H1 (cell line): ENCODE measurements around the gene NFASC. TPM values are rescaled to one million over a fixed set of nuclear protein-coding genes. Genes with fewer than 3 reads are reported as not detected.

Experiments used
- CTCF ChIA-PET: fragments of 300-600 bp; sonication (Branson Sonifier 250); formaldehyde crosslinking; loops from one replicate; lab custom pipeline; 2021; ENCODE audit not compliant: partially characterized antibody; lab: Charles Lee
- POLR2A ChIA-PET: fragments of 300-600 bp; sonication (Branson Sonifier 250); formaldehyde crosslinking; loops from one replicate; lab custom pipeline; 2021; ENCODE audit warnings: inconsistent platforms; ENCODE audit not compliant: partially characterized antibody; lab: Charles Lee
- DNase-seq, 2 experiments: peaks; one replicate each; pipeline versions ENCODE4 v3.0.0 to v3.0.0-alpha.2; 2010 to 2022; ENCODE audit warnings: low spot score in 2 of 2, low read depth in 1 of 2, mixed read lengths in 1 of 2
- FAIRE-seq: peaks from 2 replicates; lab custom pipeline; 2011; peaks lifted over from hg19 to GRCh38; lab: Jason Lieb, UNC
- H2AFZ ChIP-seq: 2 replicates; pipeline ENCODE4 v1.8.1; 2012; ENCODE audit warnings: low read length, inconsistent platforms
- H2AK5ac ChIP-seq: 2 replicates; pipeline ENCODE4 v1.6.1; 2013; ENCODE audit warnings: low read depth, low read length
- H2BK120ac ChIP-seq: replicated peaks from 2 replicates; pipeline ENCODE3; 2013; ENCODE audit warnings: low read depth, low read length, inconsistent platforms
- H2BK12ac ChIP-seq: 2 replicates; pipeline ENCODE4 v1.6.1; 2013; ENCODE audit warnings: low read depth, low read length
- H2BK15ac ChIP-seq: 2 replicates; pipeline ENCODE4 v1.6.1; 2013; ENCODE audit warnings: low read length
- H2BK20ac ChIP-seq: 2 replicates; pipeline ENCODE4 v1.6.1; 2013; ENCODE audit warnings: low read length
- H2BK5ac ChIP-seq: 2 replicates; pipeline ENCODE4 v1.6.1; 2013; ENCODE audit warnings: low read depth, low read length
- H3K14ac ChIP-seq: 2 replicates; pipeline ENCODE4 v1.6.1; 2013; ENCODE audit warnings: inconsistent platforms; ENCODE audit not compliant: insufficient read length
- H3K18ac ChIP-seq: 2 replicates; pipeline ENCODE4 v1.6.1; 2013; ENCODE audit warnings: low read length; ENCODE audit errors: extremely low read depth
- H3K23ac ChIP-seq: 2 replicates; pipeline ENCODE4 v1.6.1; 2013; ENCODE audit warnings: inconsistent platforms; ENCODE audit not compliant: insufficient read length
- H3K23me2 ChIP-seq: 2 replicates; pipeline ENCODE4 v1.6.1; 2013; ENCODE audit warnings: low read depth, low read length
- H3K27ac ChIP-seq: 2 replicates; pipeline ENCODE4 v1.6.1; 2011; ENCODE audit warnings: low read depth, low read length, inconsistent platforms
- H3K27me3 ChIP-seq, 4 experiments: replicated peaks in 1 of 4; 1 replicate in 1 of 4; 2 replicates in 3 of 4; pipeline versions ENCODE4 v1.6.1 to v1.8.1; 2011 to 2013; ENCODE audit warnings: low read length in 3 of 4, mild to moderate bottlenecking in 3 of 4, inconsistent platforms in 2 of 4, mixed read lengths in 2 of 4, moderate library complexity in 1 of 4; ENCODE audit not compliant: control insufficient read depth in 3 of 4, insufficient read depth in 3 of 4; ENCODE audit errors: extremely low read depth in 1 of 4
- H3K36me3 ChIP-seq, 4 experiments: 2 replicates each; pipeline versions ENCODE4 v1.6.1 to v1.8.1; 2011 to 2013; ENCODE audit warnings: mild to moderate bottlenecking in 4 of 4, low read length in 3 of 4, moderate library complexity in 2 of 4, control low read depth in 1 of 4, inconsistent platforms in 1 of 4; ENCODE audit not compliant: insufficient read depth in 4 of 4, control insufficient read depth in 2 of 4
- H3K4ac ChIP-seq: replicated peaks from 2 replicates; pipeline ENCODE3; 2013; ENCODE audit warnings: low read length, low read depth, mixed read lengths, inconsistent platforms; ENCODE audit not compliant: insufficient read length
- H3K4me1 ChIP-seq, 4 experiments: replicated peaks in 1 of 4; 1 replicate in 1 of 4; 2 replicates in 3 of 4; pipeline versions ENCODE4 v1.6.1 to v1.8.1; 2011 to 2013; ENCODE audit warnings: low read length in 3 of 4, inconsistent platforms in 2 of 4, mixed read lengths in 1 of 4; ENCODE audit not compliant: insufficient read depth in 4 of 4, control insufficient read depth in 3 of 4
- H3K4me2 ChIP-seq, 2 experiments: 2 replicates each; pipeline versions ENCODE4 v1.6.1 to v1.8.1; 2011 to 2013; ENCODE audit warnings: low read depth in 2 of 2, low read length in 2 of 2, control low read depth in 1 of 2, inconsistent platforms in 1 of 2, mild to moderate bottlenecking in 1 of 2; ENCODE audit not compliant: insufficient read depth in 1 of 2
- H3K4me3 ChIP-seq, 4 experiments: fragments of 200-600, 300-600 bp in 1 of 4; sonication (generic), shearing (Covaris generic), sonication (Bioruptor Twin) in 1 of 4; 2 replicates each; pipeline versions ENCODE4 v1.5.1 to v1.8.1; 2011 to 2016; ENCODE audit warnings: low read length in 4 of 4, low read depth in 3 of 4, control low read depth in 2 of 4, inconsistent platforms in 2 of 4, mild to moderate bottlenecking in 2 of 4, mixed read lengths in 1 of 4, moderate library complexity in 1 of 4; ENCODE audit not compliant: insufficient read depth in 2 of 4; ENCODE audit errors: extremely low read depth in 1 of 4
- H3K56ac ChIP-seq: replicated peaks from 2 replicates; pipeline ENCODE3; 2013; ENCODE audit warnings: low read depth, mild to moderate bottlenecking, mixed read lengths, low read length, inconsistent platforms; ENCODE audit not compliant: insufficient read length
- H3K79me1 ChIP-seq: 2 replicates; pipeline ENCODE4 v1.6.1; 2013; ENCODE audit warnings: low read depth, low read length, control low read depth
- H3K79me2 ChIP-seq, 2 experiments: 2 replicates each; pipeline versions ENCODE4 v1.6.1 to v1.8.1; 2012 to 2013; ENCODE audit warnings: low read length in 2 of 2, mild to moderate bottlenecking in 2 of 2, inconsistent platforms in 1 of 2; ENCODE audit not compliant: insufficient read depth in 2 of 2, control insufficient read depth in 1 of 2
- H3K9ac ChIP-seq, 4 experiments: replicated peaks in 1 of 4; 1 replicate in 1 of 4; 2 replicates in 3 of 4; pipeline versions ENCODE4 v1.6.1 to v1.8.1; 2011 to 2013; ENCODE audit warnings: low read depth in 3 of 4, low read length in 3 of 4, control low read depth in 2 of 4, mild to moderate bottlenecking in 2 of 4, moderate library complexity in 2 of 4, inconsistent platforms in 1 of 4; ENCODE audit errors: extremely low read depth in 1 of 4
- H3K9me3 ChIP-seq, 2 experiments: 2 replicates each; pipeline versions ENCODE4 v1.6.1 to v1.8.1; 2012 to 2013; ENCODE audit warnings: mild to moderate bottlenecking in 2 of 2, moderate library complexity in 2 of 2, control low read depth in 1 of 2, inconsistent platforms in 1 of 2, low read depth in 1 of 2, low read length in 1 of 2, mixed read lengths in 1 of 2; ENCODE audit not compliant: insufficient read depth in 2 of 2
- H4K20me1 ChIP-seq, 2 experiments: replicated peaks in 1 of 2; 2 replicates each; pipeline versions ENCODE3 to v1.8.1; 2011 to 2013; ENCODE audit warnings: inconsistent platforms in 2 of 2, low read length in 2 of 2, mild to moderate bottlenecking in 1 of 2; ENCODE audit not compliant: insufficient read depth in 2 of 2, control insufficient read depth in 1 of 2
- H4K5ac ChIP-seq: 2 replicates; pipeline ENCODE4 v1.6.1; 2013; ENCODE audit warnings: low read length, low read depth, mixed read lengths, inconsistent platforms; ENCODE audit not compliant: insufficient read length
- H4K8ac ChIP-seq: 2 replicates; pipeline ENCODE4 v1.8.0; 2013; ENCODE audit warnings: mild to moderate bottlenecking, moderate library complexity, low read length, inconsistent platforms; ENCODE audit not compliant: insufficient read depth; ENCODE audit errors: extremely low read depth
- H4K91ac ChIP-seq: replicated peaks from 2 replicates; pipeline ENCODE3; 2013; ENCODE audit warnings: low read length, mixed read lengths, inconsistent platforms; ENCODE audit not compliant: insufficient read length
- CEBPB ChIP-seq: IDR thresholded peaks from 2 replicates; pipeline ENCODE4 v1.6.1; 2012; ENCODE audit warnings: low read depth, low read length
- CHD1 ChIP-seq: IDR thresholded peaks from 2 replicates; pipeline ENCODE4 v1.6.1; 2012; ENCODE audit warnings: low read depth, low read length, improper control_type of control experiment
- CHD2 ChIP-seq: IDR thresholded peaks from 2 replicates; pipeline ENCODE4 v1.6.1; 2012; ENCODE audit warnings: low read length, improper control_type of control experiment
- MAFK ChIP-seq: IDR thresholded peaks from 2 replicates; pipeline ENCODE4 v1.6.1; 2012; ENCODE audit warnings: low read depth, mild to moderate bottlenecking, improper control_type of control experiment, low read length
- MAX ChIP-seq: IDR thresholded peaks from 2 replicates; pipeline ENCODE4 v1.6.1; 2012; ENCODE audit warnings: inconsistent platforms
- PHF8 ChIP-seq: fragments of 200-600 bp; sonication (generic); conservative IDR thresholded peaks from 2 replicates; pipeline ENCODE4 v1.7.1; 2012; ENCODE audit warnings: low read depth, mild to moderate bottlenecking, inconsistent platforms, low read length, moderate library complexity
- SIN3A ChIP-seq, 2 experiments: IDR thresholded peaks in 1 of 2; conservative IDR thresholded peaks in 1 of 2; 2 replicates each; pipeline ENCODE4 v1.6.1; 2011 to 2012; ENCODE audit warnings: low read length in 2 of 2, improper control_type of control experiment in 1 of 2, low read depth in 1 of 2, mild to moderate bottlenecking in 1 of 2
- SIX5 ChIP-seq: IDR thresholded peaks from 2 replicates; pipeline ENCODE4 v1.6.1; 2011; ENCODE audit warnings: mild to moderate bottlenecking, low read depth, low read length
- SP2 ChIP-seq: IDR thresholded peaks from 2 replicates; pipeline ENCODE4 v1.6.1; 2012; ENCODE audit warnings: mild to moderate bottlenecking, low read length, inconsistent platforms
- SP4 ChIP-seq: IDR thresholded peaks from 2 replicates; pipeline ENCODE4 v1.6.1; 2012; ENCODE audit warnings: low read length, inconsistent platforms
- TAF1 ChIP-seq: IDR thresholded peaks from 2 replicates; pipeline ENCODE4 v1.6.1; 2011; ENCODE audit warnings: mild to moderate bottlenecking, low read depth, low read length
- TAF7 ChIP-seq: optimal IDR thresholded peaks from 2 replicates; pipeline ENCODE3; 2011; ENCODE audit warnings: low read depth, mild to moderate bottlenecking, inconsistent platforms, low read length, moderate library complexity, borderline replicate concordance
- TBP ChIP-seq: IDR thresholded peaks from 2 replicates; pipeline ENCODE4 v1.6.1; 2011; ENCODE audit warnings: low read depth, low read length, improper control_type of control experiment
- WGBS, 2 experiments: shearing (Covaris generic) in 1 of 2; methylation state at CpG; one replicate each; pipeline versions ENCODE4 v1.1.6 to v1.1.7; 2013 to 2015; ENCODE audit warnings: low lambda C conversion rate in 2 of 2, mixed read lengths in 2 of 2, inconsistent platforms in 1 of 2, low coverage in 1 of 2, missing lambda C conversion rate in 1 of 2; ENCODE audit not compliant: insufficient replicate concordance in 2 of 2, insufficient coverage in 1 of 2, insufficient read length in 1 of 2; ENCODE audit errors: extremely low coverage in 1 of 2, missing lambda C conversion rate in 1 of 2; 5-methylcytosine and 5-hydroxymethylcytosine counted together
- polyA plus RNA-seq, 7 experiments: library from polyadenylated mRNA; depleted of rRNA in 3 of 7; stranded (reverse) in 5 of 7; unstranded in 2 of 7; fragments of >200 nt in 5 of 7; fragments of 200-250 nt in 2 of 7; gene quantifications; 1 replicate in 5 of 7; 2 replicates in 1 of 7; 4 replicates in 1 of 7; pipeline versions ENCODE4 v1.2.1 to v1.2.3, GENCODE V29; 2011 to 2013; ENCODE audit warnings: missing spikeins in 2 of 7, mixed read lengths in 2 of 7
- total RNA-seq: library from RNA; stranded (reverse); fragmentation: NEBNext Ultra II Directional; extraction: Animal tissue kit (Norgen Biotek cat#: 25700); gene quantifications from 2 replicates; pipeline ENCODE4 v1.2.1, GENCODE V29; 2021

The NFASC gene
- total and polyA plus RNA-seq, 2 of the 8 experiments (the other 6 are each of a cell fraction or from before 2014, with no cell fraction given): 5.0 to 15.2 TPM

DNA sequence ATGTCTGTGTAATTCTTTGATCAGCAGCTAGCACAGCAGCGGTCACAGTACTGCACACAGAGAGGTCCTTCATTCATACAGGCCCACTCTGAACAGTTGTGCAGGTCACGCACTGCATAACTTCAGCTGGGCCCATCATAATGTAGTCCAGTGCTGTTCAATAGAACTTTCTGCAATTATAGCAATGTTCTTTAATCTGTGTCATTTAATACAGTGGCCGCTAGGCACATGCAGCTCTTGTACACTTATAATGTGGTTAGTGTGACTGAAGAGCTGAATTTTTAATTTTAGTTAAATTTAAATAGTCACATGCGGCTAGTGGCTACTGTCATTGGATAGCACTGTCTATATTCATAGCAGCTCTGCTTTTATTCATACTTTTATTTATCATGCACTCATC is 48.7 kb upstream of the NFASC start:
- Histone ChIP-seq H4K8ac (no peak overlapping the region), H3K23ac (no peak overlapping the region), H3K36me3 (no peaks in the 10 kb centered on the region), H3K23me2 (no peaks in the 10 kb centered on the region), H4K5ac (no peak overlapping the region), H3K27me3 (no peaks in the 10 kb centered on the region; a peak in 1 of 7 replicates), H3K27ac (no peak overlapping the region), H3K4me3 (no peak overlapping the region), H3K18ac (no peak overlapping the region), H2BK20ac (no peak overlapping the region), H3K4me1 (no peaks in the 10 kb centered on the region), H3K56ac (no peak overlapping the region), H2BK12ac (no peak overlapping the region), H2BK15ac (no peak overlapping the region), H4K20me1 (no peaks in the 10 kb centered on the region), H3K4ac (no peak overlapping the region)
- no peak for DNase-seq
- POLR2A ChIA-PET: interaction anchor here (1.7 kb wide), 1 partner anchor 106 kb away, joined by 4 read pairs; no protein-coding TSS in a partner anchor
- TF ChIP-seq CHD2 (no peak), TBP (no peak), MAX (no peak), PHF8 (no peak), CEBPB (no peak), MAFK (no peak), SP2 (no peak), TAF7 (no peak), SIX5 (no peak), SIN3A (conservative IDR thresholded peaks at IDR 0.05 in 1 of 2, IDR thresholded peaks at IDR 0.05 in 1 of 2; ENCODE audit: low read depth in 1 of 2, low read length in 2 of 2) (no peak), CHD1 (no peak), TAF1 (no peak), SP4 (no peak)
- TF ChIP-seq, all 59 proteins: peak for 0
- no peak for FAIRE-seq
- no peak overlapping the region for H2AK5ac ChIP-seq
- H3K79me2 ChIP-seq: no peaks in the 10 kb centered on the region
- no peak overlapping the region for H2AFZ ChIP-seq
- H3K9me3 ChIP-seq: no peaks in the 10 kb centered on the region
- no peak overlapping the region for H2BK120ac ChIP-seq
- H2BK5ac ChIP-seq: no peak overlapping the region
- WGBS, 2 experiments: 82% methylated on average over 4 of the region's 4 CpGs; no CpG with 5 or more reads in 1 of the 2 experiments
- H3K9ac ChIP-seq: no peak overlapping the region
- CTCF ChIA-PET: interaction anchor here (1.0 to 24.6 kb wide), 11 partner anchors 11 to 256 kb away, joined by 3 to 361 read pairs (median 5); no protein-coding TSS in a partner anchor
- H3K4me2 ChIP-seq: no peak overlapping the region
- no peak overlapping the region for H3K14ac ChIP-seq
- H3K79me1 ChIP-seq: no peaks in the 10 kb centered on the region
- H4K91ac ChIP-seq: no peak overlapping the region
